H9 (cell line): ENCODE results near the gene FHIT. TPM values are rescaled to one million over a fixed set of nuclear protein-coding genes. Genes with fewer than 3 reads are reported as not detected.

Source experiments
- DNase-seq: peaks from one replicate; pipeline ENCODE4 v3.0.0-alpha.2; 2017
- H2AFZ ChIP-seq: one replicate; pipeline ENCODE4 v1.6.1; 2013; ENCODE audit warnings: mild to moderate bottlenecking, low read length, control low read depth, moderate library complexity
- H2AK5ac ChIP-seq: 2 replicates; pipeline ENCODE4 v1.6.1; 2013; ENCODE audit warnings: low read length, control low read depth, mixed read lengths; ENCODE audit not compliant: insufficient read length
- H2BK120ac ChIP-seq: one replicate; pipeline ENCODE4 v1.6.1; 2013; ENCODE audit warnings: low read depth, mild to moderate bottlenecking, low read length, control low read depth, inconsistent platforms; ENCODE audit not compliant: poor library complexity, severe bottlenecking
- H2BK12ac ChIP-seq: 2 replicates; pipeline ENCODE4 v1.6.1; 2013; ENCODE audit warnings: low read length, control low read depth, mixed read lengths, low read depth; ENCODE audit not compliant: insufficient read length
- H2BK15ac ChIP-seq: 2 replicates; pipeline ENCODE4 v1.6.1; 2013; ENCODE audit warnings: low read depth, low read length, control low read depth
- H2BK20ac ChIP-seq: one replicate; pipeline ENCODE4 v1.6.1; 2013; ENCODE audit warnings: low read depth, mild to moderate bottlenecking, low read length, control low read depth, inconsistent platforms; ENCODE audit not compliant: poor library complexity, severe bottlenecking
- H2BK5ac ChIP-seq: 2 replicates; pipeline ENCODE4 v1.6.1; 2013; ENCODE audit warnings: low read length, control low read depth, mixed read lengths; ENCODE audit not compliant: insufficient read length
- H3K14ac ChIP-seq: 2 replicates; pipeline ENCODE4 v1.6.1; 2013; ENCODE audit warnings: low read length, control low read depth; ENCODE audit not compliant: insufficient read depth
- H3K18ac ChIP-seq: 2 replicates; pipeline ENCODE4 v1.6.1; 2013; ENCODE audit warnings: low read depth, mild to moderate bottlenecking, mixed read lengths, low read length, control low read depth; ENCODE audit not compliant: insufficient read length
- H3K23ac ChIP-seq: 2 replicates; pipeline ENCODE4 v1.6.1; 2013; ENCODE audit warnings: low read length, control low read depth, mixed read lengths, low read depth; ENCODE audit not compliant: insufficient read length
- H3K23me2 ChIP-seq: 2 replicates; pipeline ENCODE4 v1.6.1; 2013; ENCODE audit warnings: low read depth, mild to moderate bottlenecking, mixed read lengths, low read length, control low read depth; ENCODE audit not compliant: insufficient read length, poor library complexity, severe bottlenecking
- H3K27ac ChIP-seq: 2 replicates; pipeline ENCODE4 v1.5.1; 2013; ENCODE audit warnings: low read length, control low read depth, mixed read lengths, low read depth; ENCODE audit not compliant: insufficient read length
- H3K27me3 ChIP-seq: 2 replicates; pipeline ENCODE4 v1.6.1; 2013; ENCODE audit warnings: low read length, control low read depth, inconsistent platforms; ENCODE audit not compliant: insufficient read depth
- H3K4ac ChIP-seq: 2 replicates; pipeline ENCODE4 v1.6.1; 2013; ENCODE audit warnings: low read depth, mild to moderate bottlenecking, control low read depth, inconsistent platforms, low read length, moderate library complexity
- H3K4me1 ChIP-seq: 2 replicates; pipeline ENCODE4 v1.6.1; 2013; ENCODE audit warnings: low read length, control low read depth, inconsistent platforms; ENCODE audit not compliant: insufficient read depth
- H3K4me2 ChIP-seq: 2 replicates; pipeline ENCODE4 v1.6.1; 2013; ENCODE audit warnings: low read length, control low read depth, mixed read lengths; ENCODE audit not compliant: insufficient read length, insufficient read depth
- H3K56ac ChIP-seq: 2 replicates; pipeline ENCODE4 v1.6.1; 2013; ENCODE audit warnings: low read depth, mild to moderate bottlenecking, mixed read lengths, low read length, control low read depth; ENCODE audit not compliant: insufficient read length
- H3K79me1 ChIP-seq: 2 replicates; pipeline ENCODE4 v1.6.1; 2013; ENCODE audit warnings: low read depth, mild to moderate bottlenecking, moderate library complexity, low read length, control low read depth, inconsistent platforms; ENCODE audit not compliant: insufficient read depth, poor library complexity, severe bottlenecking
- H3K79me2 ChIP-seq: 2 replicates; pipeline ENCODE4 v1.6.1; 2013; ENCODE audit warnings: low read length, control low read depth, inconsistent platforms; ENCODE audit not compliant: insufficient read depth
- H3K9ac ChIP-seq: 2 replicates; pipeline ENCODE4 v1.6.1; 2013; ENCODE audit warnings: low read length, control low read depth, mixed read lengths; ENCODE audit not compliant: insufficient read length; ENCODE audit errors: extremely low read depth
- H3K9me3 ChIP-seq: one replicate; pipeline ENCODE4 v1.6.1; 2013; ENCODE audit warnings: low read depth, low read length, inconsistent platforms; ENCODE audit not compliant: control insufficient read depth
- H3T11ph ChIP-seq: one replicate; pipeline ENCODE4 v1.6.1; 2013; ENCODE audit warnings: mild to moderate bottlenecking, low read length, control low read depth, inconsistent platforms
- H4K20me1 ChIP-seq: one replicate; pipeline ENCODE4 v1.6.1; 2013; ENCODE audit not compliant: control insufficient read depth, insufficient read length, insufficient read depth
- H4K5ac ChIP-seq: 2 replicates; pipeline ENCODE4 v1.6.1; 2013; ENCODE audit warnings: low read depth, mild to moderate bottlenecking, mixed read lengths, low read length, control low read depth; ENCODE audit not compliant: insufficient read length
- H4K8ac ChIP-seq: replicated peaks from 2 replicates; pipeline ENCODE4 v1.6.1; 2013; ENCODE audit warnings: low read length, control low read depth, mixed read lengths, low read depth; ENCODE audit not compliant: insufficient read length
- H4K91ac ChIP-seq: 2 replicates; pipeline ENCODE4 v1.6.1; 2013; ENCODE audit warnings: low read depth, mild to moderate bottlenecking, moderate library complexity, mixed read lengths, low read length, control low read depth; ENCODE audit not compliant: insufficient read length
- H3K27ac Mint-ChIP-seq, 3 experiments: 2 replicates in 2 of 3; 3 replicates in 1 of 3; pipeline ENCODE4 v1.8.0; 2020 to 2021; ENCODE audit warnings: mixed read lengths in 3 of 3, mild to moderate bottlenecking in 1 of 3, moderate library complexity in 1 of 3
- H3K27me3 Mint-ChIP-seq: 2 replicates; pipeline ENCODE4 v1.8.0; 2021; ENCODE audit warnings: low read depth, mild to moderate bottlenecking, moderate library complexity, mixed read lengths
- H3K36me3 Mint-ChIP-seq, 3 experiments: 2 replicates in 2 of 3; 3 replicates in 1 of 3; pipeline ENCODE4 v1.8.0; 2020 to 2021; ENCODE audit warnings: low read depth in 3 of 3, mixed read lengths in 3 of 3; ENCODE audit not compliant: insufficient read depth in 1 of 3
- H3K4me1 Mint-ChIP-seq, 2 experiments: 2 replicates each; pipeline ENCODE4 v1.8.0; 2020; ENCODE audit warnings: mixed read lengths in 2 of 2
- H3K4me3 Mint-ChIP-seq, 2 experiments: 2 replicates in 1 of 2; 3 replicates in 1 of 2; pipeline ENCODE4 v1.8.0; 2020 to 2021; ENCODE audit warnings: mild to moderate bottlenecking in 2 of 2, mixed read lengths in 2 of 2, moderate library complexity in 1 of 2
- H3K9me3 Mint-ChIP-seq, 2 experiments: 2 replicates in 1 of 2; 3 replicates in 1 of 2; pipeline ENCODE4 v1.8.0; 2020; ENCODE audit warnings: mild to moderate bottlenecking in 2 of 2, mixed read lengths in 2 of 2, moderate library complexity in 1 of 2
- CTCF ChIP-seq: fragments of 200-600 bp; sonication (generic); conservative IDR thresholded peaks from 3 replicates; pipeline ENCODE4 v1.8.0; 2021; ENCODE audit warnings: antibody characterized with exemption, mild to moderate bottlenecking
- whole genome bisulfite sequencing: extraction: QIAGEN DNeasy Blood & Tissue Kit; methylation state at CpG from one replicate; pipeline ENCODE4 v1.1.7; 2013; ENCODE audit warnings: missing lambda C conversion rate, low lambda C conversion rate, mixed read lengths; ENCODE audit not compliant: insufficient read length; ENCODE audit errors: extremely low coverage; 5-methylcytosine and 5-hydroxymethylcytosine counted together
- total RNA-seq: library from RNA; stranded (reverse); gene quantifications from 2 replicates; pipeline ENCODE4 v1.2.1, GENCODE V29; 2021

Gene FHIT
- total RNA-seq, 1 experiment from 2014 or later: 3.0 TPM

DNA sequence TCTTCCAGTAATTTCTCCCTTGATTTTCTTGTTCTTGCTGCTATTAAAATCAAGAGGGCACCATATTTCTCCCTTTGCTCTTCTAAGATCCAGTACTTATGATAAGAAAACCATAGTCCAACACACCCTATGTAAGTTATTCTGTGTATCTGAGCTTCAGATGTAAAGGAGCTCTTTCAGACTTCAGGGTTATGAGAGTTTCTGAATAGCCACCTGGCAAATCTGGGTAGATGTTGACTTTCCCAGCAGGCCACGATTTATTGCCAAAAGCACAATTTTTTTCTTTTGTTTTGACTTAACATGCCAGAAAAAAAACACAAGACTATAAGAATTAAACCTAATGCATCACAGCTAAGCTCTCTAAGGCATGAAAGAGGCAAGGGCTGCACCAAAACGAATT, 1045.0 kb downstream of the FHIT start:
- peaks cover 0 to 2% of the 10 kb centered on the region in 2 experiments; a peak in 1 of 4 replicates for H3K4me1 Mint-ChIP-seq
- H3K4ac ChIP-seq: no peak overlapping the region
- H3K36me3 Mint-ChIP-seq: no peaks in the 10 kb centered on the region
- WGBS: no CpG with 5 or more reads among the region's 2 CpGs
- no peak overlapping the region for H2AK5ac ChIP-seq
- H2BK15ac ChIP-seq: no peak overlapping the region
- H3K9me3 Mint-ChIP-seq: no peaks in the 10 kb centered on the region
- H2BK12ac ChIP-seq: no peak overlapping the region
- no peak for TF ChIP-seq CTCF
- no peaks in the 10 kb centered on the region for H3K27me3 ChIP-seq
- H3K4me2 ChIP-seq: no peak overlapping the region
- DNase-seq: no peak
- no peaks in the 10 kb centered on the region for H3K79me2 ChIP-seq
- no peak overlapping the region for H3K56ac ChIP-seq
- H2BK20ac ChIP-seq: no peak overlapping the region
- no peak overlapping the region for H4K5ac ChIP-seq
- no peak overlapping the region for H3T11ph ChIP-seq
- no peaks in the 10 kb centered on the region for H3K9me3 ChIP-seq
- H3K79me1 ChIP-seq: no peaks in the 10 kb centered on the region
- no peak overlapping the region for H3K9ac ChIP-seq
- H2BK120ac ChIP-seq: no peak overlapping the region
- no peak overlapping the region for H3K27ac Mint-ChIP-seq
- H3K27me3 Mint-ChIP-seq: no peaks in the 10 kb centered on the region
- H3K27ac ChIP-seq: no peak overlapping the region
- no peaks in the 10 kb centered on the region for H3K23me2 ChIP-seq
- H3K4me3 Mint-ChIP-seq: no peak overlapping the region
- no peaks in the 10 kb centered on the region for H3K4me1 ChIP-seq
- no peak overlapping the region for H3K23ac ChIP-seq
- H2BK5ac ChIP-seq: no peak overlapping the region
- no peak overlapping the region for H3K18ac ChIP-seq
- H4K8ac ChIP-seq: no peak overlapping the region
- H4K91ac ChIP-seq: no peak overlapping the region
- no peak overlapping the region for H2AFZ ChIP-seq
- H3K14ac ChIP-seq: no peak overlapping the region
- H4K20me1 ChIP-seq: no peaks in the 10 kb centered on the region
